HG03066 (cell line): ENCODE data around the gene MBTPS1.

ENCODE experiments used
- ATAC-seq: cut with Tn5 transposase; IDR thresholded peaks from one replicate; pipeline ENCODE4 v1.9.1; 2021; ENCODE audit warnings: low read depth; ENCODE audit not compliant: unreplicated experiment

MBTPS1 gene

GRCh38 chr16:84055801-84056634, 60.7 kb downstream of the MBTPS1 start:
- ATAC-seq: no peak

- ATAC-seq: no peak
Observed at GRCh38 chr16:84055366-84055765, 61.4 kb downstream of the MBTPS1 start.

GRCh38 chr16:84054916-84055315, 61.8 kb downstream of the MBTPS1 start:
- no peak for ATAC-seq

GRCh38 chr16:84054271-84054670, 62.5 kb downstream of the MBTPS1 start:
- ATAC-seq: no peak

- no peak for ATAC-seq
Observed at GRCh38 chr16:84053237-84053636, 63.5 kb downstream of the MBTPS1 start.

GRCh38 chr16:84052071-84052622, 64.6 kb downstream of the MBTPS1 start:
- ATAC-seq: no peak

- ATAC-seq: no peak
Observed at GRCh38 chr16:84050316-84050715, 66.4 kb downstream of the MBTPS1 start.

GRCh38 chr16:84049403-84050060, 67.2 kb downstream of the MBTPS1 start:
- no peak for ATAC-seq

GRCh38 chr16:84048871-84049270, 67.9 kb downstream of the MBTPS1 start:
- ATAC-seq: no peak

GRCh38 chr16:84048270-84048669, 68.5 kb downstream of the MBTPS1 start:
- ATAC-seq: no peak

- no peak for ATAC-seq
Observed at GRCh38 chr16:84047626-84048025, 69.1 kb downstream of the MBTPS1 start.

- no peak for ATAC-seq
Observed at GRCh38 chr16:84047206-84047605, 69.5 kb downstream of the MBTPS1 start.

- ATAC-seq: no peak
Observed at GRCh38 chr16:84045818-84046470, 70.8 kb downstream of the MBTPS1 start.

GRCh38 chr16:84045001-84045817, 71.5 kb downstream of the MBTPS1 start:
- no peak for ATAC-seq

- no peak for ATAC-seq
Observed at GRCh38 chr16:84044118-84044488, 72.6 kb downstream of the MBTPS1 start.

GRCh38 chr16:84043486-84044117, 73.1 kb downstream of the MBTPS1 start:
- no peak for ATAC-seq

- no peak for ATAC-seq
Observed at GRCh38 chr16:84042879-84043485, 73.8 kb downstream of the MBTPS1 start.

- no peak for ATAC-seq
Observed at GRCh38 chr16:84042308-84042878, 74.3 kb downstream of the MBTPS1 start, which contains the start of gene SLC38A8. Gene SLC38A8, minus strand, starts transcription at chr16:84042795. Its CDS starts 638 bp downstream, at chr16:84042157.

GRCh38 chr16:84041881-84042280, 74.9 kb downstream of the MBTPS1 start:
- ATAC-seq: no peak
